ENCODE data around the gene ISCU.
A peak's percentile ranks its signal among the peaks of the same experiment; 100 is the strongest.

DNA sequence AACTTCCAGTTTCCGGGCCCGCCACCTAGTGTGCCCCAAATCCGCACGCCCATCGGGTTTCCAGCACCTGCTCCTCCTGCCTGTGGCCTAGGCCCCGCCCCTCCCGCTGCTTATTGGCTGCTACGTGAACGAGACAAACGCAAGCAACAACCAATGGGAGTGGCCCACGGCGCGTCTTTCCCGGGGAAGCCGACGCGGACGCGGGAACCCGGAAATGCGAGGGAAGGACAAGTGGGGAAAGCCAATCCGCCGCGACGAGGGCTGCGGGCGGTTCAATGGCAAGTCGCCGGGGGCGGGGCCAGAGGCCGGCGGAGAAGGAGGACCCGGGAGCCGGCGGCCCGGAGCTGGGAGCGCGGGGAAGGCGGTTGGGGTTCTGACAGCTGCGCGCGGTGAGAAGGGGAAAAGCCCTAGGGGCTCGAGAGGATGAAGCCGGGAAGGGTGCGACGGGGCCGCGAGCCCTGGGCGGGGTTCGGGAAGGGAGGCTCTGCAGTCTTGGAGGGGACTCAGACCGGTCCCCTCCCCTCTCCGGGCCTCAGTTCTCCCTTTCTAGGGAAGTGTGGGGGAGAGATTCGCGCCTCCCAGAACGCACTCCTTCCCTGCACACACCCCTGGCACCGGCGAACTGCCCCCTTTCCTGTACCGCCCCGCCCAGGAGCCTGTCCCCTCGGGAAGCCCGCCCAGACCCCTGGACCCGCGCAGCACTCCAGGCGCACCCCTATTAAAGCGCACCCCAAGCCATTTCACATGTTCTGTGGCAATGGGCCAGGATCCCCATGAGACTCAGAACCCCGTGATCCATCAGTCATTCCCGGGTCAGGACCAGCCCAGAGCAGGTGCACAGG is 47.2 kb upstream of the ISCU start, which contains the start of gene FICD:
- peak; percentile 27 to 34 for TF ChIP-seq POLR2A (IDR thresholded peaks at IDR 0.05)
- TF ChIP-seq, protein P1, sequence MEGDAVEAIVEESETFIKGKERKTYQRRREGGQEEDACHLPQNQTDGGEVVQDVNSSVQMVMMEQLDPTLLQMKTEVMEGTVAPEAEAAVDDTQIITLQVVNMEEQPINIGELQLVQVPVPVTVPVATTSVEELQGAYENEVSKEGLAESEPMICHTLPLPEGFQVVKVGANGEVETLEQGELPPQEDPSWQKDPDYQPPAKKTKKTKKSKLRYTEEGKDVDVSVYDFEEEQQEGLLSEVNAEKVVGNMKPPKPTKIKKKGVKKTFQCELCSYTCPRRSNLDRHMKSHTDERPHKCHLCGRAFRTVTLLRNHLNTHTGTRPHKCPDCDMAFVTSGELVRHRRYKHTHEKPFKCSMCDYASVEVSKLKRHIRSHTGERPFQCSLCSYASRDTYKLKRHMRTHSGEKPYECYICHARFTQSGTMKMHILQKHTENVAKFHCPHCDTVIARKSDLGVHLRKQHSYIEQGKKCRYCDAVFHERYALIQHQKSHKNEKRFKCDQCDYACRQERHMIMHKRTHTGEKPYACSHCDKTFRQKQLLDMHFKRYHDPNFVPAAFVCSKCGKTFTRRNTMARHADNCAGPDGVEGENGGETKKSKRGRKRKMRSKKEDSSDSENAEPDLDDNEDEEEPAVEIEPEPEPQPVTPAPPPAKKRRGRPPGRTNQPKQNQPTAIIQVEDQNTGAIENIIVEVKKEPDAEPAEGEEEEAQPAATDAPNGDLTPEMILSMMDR (IDR thresholded peaks at IDR 0.05): no peak
